Smooth muscle cell (in vitro differentiated cells): ENCODE data around the gene IL1RAPL1. TPM values are rescaled to one million over a fixed set of nuclear protein-coding genes. Genes with fewer than 3 reads are reported as not detected.

ENCODE experiments used
- DNase-seq: peaks from one replicate; lab custom pipeline; 2025; ENCODE audit not compliant: unreplicated experiment; lab: John Stamatoyannopoulos, UW
- H2AFZ ChIP-seq: fragments of 200-600 bp; sonication (generic); 2 replicates; pipeline ENCODE4 v1.6.0; 2016; ENCODE audit warnings: antibody characterized with exemption, low read depth, mild to moderate bottlenecking
- H3F3A ChIP-seq: fragments of 200-600 bp; sonication (generic); 2 replicates; pipeline ENCODE4 v1.6.0; 2017; ENCODE audit warnings: antibody characterized with exemption, low read depth
- H3K27ac ChIP-seq: fragments of 200-600 bp; sonication (generic); 2 replicates; pipeline ENCODE4 v1.5.1; 2016; ENCODE audit warnings: low read depth, mild to moderate bottlenecking
- H3K27me3 ChIP-seq: fragments of 200-600 bp; sonication (generic); 2 replicates; pipeline ENCODE4 v1.6.1; 2016; ENCODE audit warnings: low read depth, mild to moderate bottlenecking
- H3K36me3 ChIP-seq: fragments of 200-600 bp; sonication (generic); 2 replicates; pipeline ENCODE4 v1.5.1; 2016; ENCODE audit warnings: low read depth
- H3K4me1 ChIP-seq: fragments of 200-600 bp; sonication (generic); 2 replicates; pipeline ENCODE4 v1.5.1; 2016; ENCODE audit warnings: low read depth
- H3K4me2 ChIP-seq: fragments of 200-600 bp; sonication (generic); 2 replicates; pipeline ENCODE4 v1.6.0; 2016; ENCODE audit warnings: mild to moderate bottlenecking
- H3K4me3 ChIP-seq: fragments of 200-600 bp; sonication (generic); 2 replicates; pipeline ENCODE4 v1.5.1; 2016; ENCODE audit warnings: mild to moderate bottlenecking
- H3K79me2 ChIP-seq: fragments of 200-600 bp; sonication (generic); 2 replicates; pipeline ENCODE4 v1.6.0; 2016; ENCODE audit warnings: low read depth, mild to moderate bottlenecking
- H3K9ac ChIP-seq: fragments of 200-600 bp; sonication (generic); 2 replicates; pipeline ENCODE4 v1.6.0; 2016; ENCODE audit warnings: low read depth
- H3K9me3 ChIP-seq: fragments of 200-600 bp; sonication (generic); replicated peaks from 2 replicates; pipeline ENCODE4 v1.5.1; 2016; ENCODE audit warnings: low read depth
- H4K20me1 ChIP-seq: fragments of 200-600 bp; sonication (generic); 2 replicates; pipeline ENCODE4 v1.6.0; 2016; ENCODE audit warnings: low read depth
- WGBS: methylation state at CpG from one replicate; pipeline ENCODE4 v1.1.7; 2016; ENCODE audit warnings: low lambda C conversion rate; 5-methylcytosine and 5-hydroxymethylcytosine counted together
- polyA plus RNA-seq: library from polyadenylated mRNA; unstranded; fragments of >200 nt; fragmentation: Nextera tagmentation; extraction: Ambion mirVana; gene quantifications from 2 replicates; pipeline ENCODE4 v1.2.1, GENCODE V29; 2016
- total RNA-seq: library from RNA; depleted of rRNA; stranded (reverse); fragments of >200 nt; gene quantifications from 2 replicates; pipeline ENCODE4 v1.2.3, GENCODE V29; 2014
- TF ChIP-seq, protein P1 (sequence below): fragments of 200-600 bp; sonication (generic); IDR thresholded peaks from 2 replicates; pipeline ENCODE4 v1.5.1; 2017; ENCODE audit warnings: borderline replicate concordance, mild to moderate bottlenecking, antibody characterized with exemption; ENCODE audit not compliant: insufficient read depth, poor library complexity, severe bottlenecking

The IL1RAPL1 gene
- total and polyA plus RNA-seq, 2 experiments from 2014 or later: 0.04 TPM; not detected in 1

- Histone ChIP-seq H3F3A (no peaks in the 10 kb centered on the region), H3K79me2 (no peaks in the 10 kb centered on the region), H3K4me2 (no peak overlapping the region), H3K4me1 (no peaks in the 10 kb centered on the region), H3K4me3 (no peak overlapping the region), H2AFZ (no peak overlapping the region), H3K9ac (no peak overlapping the region), H4K20me1 (no peaks in the 10 kb centered on the region), H3K27me3 (no peaks in the 10 kb centered on the region), H3K27ac (no peak overlapping the region), H3K9me3 (no peaks in the 10 kb centered on the region), H3K36me3 (no peaks in the 10 kb centered on the region)
- WGBS: 69% methylated on average over 3 of the region's 3 CpGs
- TF ChIP-seq, protein P1, sequence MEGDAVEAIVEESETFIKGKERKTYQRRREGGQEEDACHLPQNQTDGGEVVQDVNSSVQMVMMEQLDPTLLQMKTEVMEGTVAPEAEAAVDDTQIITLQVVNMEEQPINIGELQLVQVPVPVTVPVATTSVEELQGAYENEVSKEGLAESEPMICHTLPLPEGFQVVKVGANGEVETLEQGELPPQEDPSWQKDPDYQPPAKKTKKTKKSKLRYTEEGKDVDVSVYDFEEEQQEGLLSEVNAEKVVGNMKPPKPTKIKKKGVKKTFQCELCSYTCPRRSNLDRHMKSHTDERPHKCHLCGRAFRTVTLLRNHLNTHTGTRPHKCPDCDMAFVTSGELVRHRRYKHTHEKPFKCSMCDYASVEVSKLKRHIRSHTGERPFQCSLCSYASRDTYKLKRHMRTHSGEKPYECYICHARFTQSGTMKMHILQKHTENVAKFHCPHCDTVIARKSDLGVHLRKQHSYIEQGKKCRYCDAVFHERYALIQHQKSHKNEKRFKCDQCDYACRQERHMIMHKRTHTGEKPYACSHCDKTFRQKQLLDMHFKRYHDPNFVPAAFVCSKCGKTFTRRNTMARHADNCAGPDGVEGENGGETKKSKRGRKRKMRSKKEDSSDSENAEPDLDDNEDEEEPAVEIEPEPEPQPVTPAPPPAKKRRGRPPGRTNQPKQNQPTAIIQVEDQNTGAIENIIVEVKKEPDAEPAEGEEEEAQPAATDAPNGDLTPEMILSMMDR: no peak
- DNase-seq: no peak
Measured at GRCh38 chrX:28946846-28947245, 359.6 kb downstream of the IL1RAPL1 start.

DNA sequence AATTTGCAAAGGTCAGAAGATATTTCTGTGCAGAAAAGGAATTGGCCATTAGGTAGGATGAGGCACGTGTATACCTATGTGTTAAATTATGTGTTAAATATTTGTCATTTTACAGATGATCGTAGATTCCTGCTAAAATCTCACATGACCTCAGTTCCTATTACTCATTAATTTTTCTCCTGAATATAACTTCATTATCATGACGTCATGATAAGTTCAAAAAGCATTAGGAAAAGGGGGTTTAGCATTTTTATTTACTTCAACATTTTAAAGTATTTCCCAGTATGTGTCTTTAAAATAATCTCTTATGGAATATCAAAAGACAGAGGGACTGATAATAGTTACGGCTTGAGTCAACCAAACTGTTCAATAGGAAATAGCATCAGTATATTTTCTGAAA is 372.8 kb downstream of the IL1RAPL1 start:
- Histone ChIP-seq H4K20me1 (no peaks in the 10 kb centered on the region), H2AFZ (no peak overlapping the region), H3K4me3 (no peak overlapping the region), H3K27me3 (no peaks in the 10 kb centered on the region), H3K4me1 (no peaks in the 10 kb centered on the region), H3K9ac (no peak overlapping the region), H3K9me3 (no peaks in the 10 kb centered on the region), H3F3A (no peaks in the 10 kb centered on the region), H3K4me2 (no peak overlapping the region), H3K36me3 (no peaks in the 10 kb centered on the region), H3K27ac (no peak overlapping the region), H3K79me2 (no peaks in the 10 kb centered on the region)
- 77% methylated on average over 4 of the region's 4 CpGs for WGBS
- no peak for DNase-seq
- TF ChIP-seq, protein P1: no peak

GRCh38 chrX:28966331-28966730 is 379.1 kb downstream of the IL1RAPL1 start:
- TF ChIP-seq, protein P1: no peak
- no peak for DNase-seq
- no peak overlapping the region for H3K4me3 ChIP-seq

GRCh38 chrX:28969126-28969525 is 381.9 kb downstream of the IL1RAPL1 start:
- Histone ChIP-seq H3F3A (no peaks in the 10 kb centered on the region), H2AFZ (no peak overlapping the region), H3K27me3 (no peaks in the 10 kb centered on the region), H3K9me3 (no peaks in the 10 kb centered on the region), H3K4me3 (no peak overlapping the region), H3K36me3 (no peaks in the 10 kb centered on the region), H3K79me2 (no peaks in the 10 kb centered on the region), H3K4me1 (no peaks in the 10 kb centered on the region), H4K20me1 (no peaks in the 10 kb centered on the region), H3K9ac (no peak overlapping the region), H3K27ac (no peak overlapping the region), H3K4me2 (no peak overlapping the region)
- no peak for DNase-seq
- TF ChIP-seq, protein P1: no peak

More at GRCh38 chrX:28966331-28966730, 379.1 kb downstream of the IL1RAPL1 start:
- Histone ChIP-seq H3K36me3 (no peaks in the 10 kb centered on the region), H3K9me3 (no peaks in the 10 kb centered on the region), H3F3A (no peaks in the 10 kb centered on the region), H3K9ac (no peak overlapping the region), H3K27me3 (no peaks in the 10 kb centered on the region), H3K27ac (no peak overlapping the region), H3K79me2 (no peaks in the 10 kb centered on the region), H2AFZ (no peak overlapping the region), H3K4me2 (no peak overlapping the region), H4K20me1 (no peaks in the 10 kb centered on the region), H3K4me1 (no peaks in the 10 kb centered on the region)
- 63% methylated on average over 3 of the region's 3 CpGs for WGBS
